Gastrocnemius medialis (tissue), 4 donors: Measurements from ENCODE around the gene CADPS. TPM values are rescaled to one million over a fixed set of nuclear protein-coding genes. Genes with fewer than 3 reads are reported as not detected.

Experiments
- ATAC-seq, 2 donors: fragments of 150-250 bp; one replicate each; pipeline ENCODE4 v1.9.1; 2016
- DNase-seq, 2 donors: peaks; one replicate each; pipeline ENCODE4 v3.0.0-alpha.2; 2019
- H3K27ac ChIP-seq, 4 donors: fragments of 200-600 bp; sonication (generic); 1 replicate in 1 of 4; 2 replicates in 3 of 4; pipeline ENCODE4 v1.5.1; 2016 to 2018; ENCODE audit warnings: mild to moderate bottlenecking in 2 of 4, moderate library complexity in 1 of 4
- H3K27me3 ChIP-seq, 3 donors: fragments of 200-600 bp; sonication (generic) in 2 of 3; 1 replicate in 1 of 3; 2 replicates in 2 of 3; pipeline versions ENCODE4 v1.5.1 to v1.6.0; 2016 to 2019; ENCODE audit warnings: mild to moderate bottlenecking in 1 of 3, moderate library complexity in 1 of 3
- H3K36me3 ChIP-seq, 2 donors: fragments of 200-600 bp; sonication (generic) in 1 of 2; one replicate each; pipeline ENCODE4 v1.5.1; 2017 to 2018
- H3K4me1 ChIP-seq, 2 donors: fragments of 200-600 bp; sonication (generic) in 1 of 2; one replicate each; pipeline ENCODE4 v1.5.1; 2016 to 2017; ENCODE audit warnings: mild to moderate bottlenecking in 2 of 2
- H3K4me3 ChIP-seq, 4 donors: fragments of 200-600 bp; sonication (generic) in 3 of 4; 1 replicate in 1 of 4; 2 replicates in 3 of 4; pipeline ENCODE4 v1.5.1; 2016 to 2019; ENCODE audit warnings: mild to moderate bottlenecking in 2 of 4
- H3K9me3 ChIP-seq, 3 donors: fragments of 200-600 bp; sonication (generic) in 2 of 3; 1 replicate in 1 of 3; 2 replicates in 2 of 3; pipeline ENCODE4 v1.5.1; 2016 to 2019
- CTCF ChIP-seq, 5 experiments: fragments of 450-650 bp in 3 of 5; fragments of 200-600 bp in 2 of 5; sonication (generic) in 2 of 5; IDR thresholded peaks in 4 of 5; conservative IDR thresholded peaks in 1 of 5; 1 replicate in 4 of 5; 2 replicates in 1 of 5; pipeline ENCODE4 v1.5.1; 2016 to 2019; ENCODE audit warnings: antibody characterized with exemption in 5 of 5, mild to moderate bottlenecking in 3 of 5, moderate library complexity in 3 of 5
- POLR2A ChIP-seq, 2 donors: fragments of 450-650 bp; IDR thresholded peaks; one replicate each; pipeline ENCODE4 v1.6.1; 2017; ENCODE audit warnings: antibody characterized with exemption in 2 of 2, mild to moderate bottlenecking in 2 of 2, moderate library complexity in 2 of 2
- in situ Hi-C, 4 donors: fragments of 200-750 bp; cut with MboI; loops; one replicate each; pipeline versions ENCODE4 v1.15.0 to v1.8.0; 2017; ENCODE audit warnings: low sequenced_read_pairs in 4 of 4
- intact Hi-C: fragments of 100-400 bp; cut with DNase I; formaldehyde crosslinking; loops from one replicate; pipeline ENCODE4 v1.15.1; 2023; ENCODE audit warnings: low total_unique reads
- total RNA-seq, 4 donors: library from RNA; depleted of rRNA; stranded (reverse); fragments of >200 nt; gene quantifications; one replicate each; pipeline versions ENCODE4 v1.1.0 to v1.2.3, GENCODE V29; 2016

CADPS gene
- total RNA-seq, 4 donors from 2014 or later: 2.1 TPM; not detected in 3

GRCh38 chr3:62718011-62718410, 157.2 kb downstream of the CADPS start:
- Histone ChIP-seq H3K4me3 (no peak overlapping the region), H3K36me3 (no peaks in the 10 kb centered on the region), H3K9me3 (no peaks in the 10 kb centered on the region), H3K4me1 (no peaks in the 10 kb centered on the region), H3K27me3 (no peaks in the 10 kb centered on the region), H3K27ac (no peak overlapping the region)
- ATAC-seq (no peak), DNase-seq (no peak)
- in situ Hi-C loops (no loop called here), intact Hi-C loops (no loop called here)
- TF ChIP-seq POLR2A (IDR thresholded peaks at IDR 0.05): no peak

GRCh38 chr3:62712746-62713145, 162.5 kb downstream of the CADPS start:
- H3K36me3 ChIP-seq: no peaks in the 10 kb centered on the region
- no peaks in the 10 kb centered on the region for H3K9me3 ChIP-seq
- no peak overlapping the region for H3K4me3 ChIP-seq
- DNase-seq (no peak), ATAC-seq (no peak)
- intact Hi-C loops (no loop called here), in situ Hi-C loops (no loop called here)
- no peaks in the 10 kb centered on the region for H3K27me3 ChIP-seq
- H3K4me1 ChIP-seq: no peaks in the 10 kb centered on the region
- no peak overlapping the region for H3K27ac ChIP-seq
- TF ChIP-seq CTCF (IDR thresholded peaks at IDR 0.05 in 4 of 5, conservative IDR thresholded peaks at IDR 0.05 in 1 of 5): no peak
- no peak for TF ChIP-seq POLR2A (IDR thresholded peaks at IDR 0.05)

GRCh38 chr3:62710751-62711150, 164.5 kb downstream of the CADPS start:
- Histone ChIP-seq H3K36me3 (no peaks in the 10 kb centered on the region), H3K27ac (no peak overlapping the region), H3K27me3 (no peaks in the 10 kb centered on the region), H3K4me3 (no peak overlapping the region), H3K4me1 (no peaks in the 10 kb centered on the region), H3K9me3 (no peaks in the 10 kb centered on the region)
- intact Hi-C loops (no loop called here), in situ Hi-C loops (no loop called here)
- ATAC-seq (no peak), DNase-seq (no peak)
- TF ChIP-seq POLR2A (IDR thresholded peaks at IDR 0.05) (no peak), CTCF (IDR thresholded peaks at IDR 0.05 in 4 of 5, conservative IDR thresholded peaks at IDR 0.05 in 1 of 5) (no peak)

- DNase-seq: no peak
- H3K27ac ChIP-seq: no peak overlapping the region
- in situ Hi-C loops: no loop called here
- H3K4me1 ChIP-seq: no peaks in the 10 kb centered on the region
- no peak for ATAC-seq
- no peak overlapping the region for H3K4me3 ChIP-seq
- no peaks in the 10 kb centered on the region for H3K36me3 ChIP-seq
- intact Hi-C loops: no loop called here
- no peaks in the 10 kb centered on the region for H3K27me3 ChIP-seq
- no peaks in the 10 kb centered on the region for H3K9me3 ChIP-seq
- TF ChIP-seq POLR2A (IDR thresholded peaks at IDR 0.05) (no peak), CTCF (IDR thresholded peaks at IDR 0.05 in 4 of 5, conservative IDR thresholded peaks at IDR 0.05 in 1 of 5) (no peak)
Measured at GRCh38 chr3:62708638-62709373, 166.4 kb downstream of the CADPS start.

GRCh38 chr3:62705721-62706120, 169.5 kb downstream of the CADPS start:
- no peaks in the 10 kb centered on the region for H3K27me3 ChIP-seq
- ATAC-seq (no peak), DNase-seq (no peak)
- intact Hi-C loops: no loop called here
- TF ChIP-seq POLR2A (IDR thresholded peaks at IDR 0.05) (no peak), CTCF (IDR thresholded peaks at IDR 0.05 in 4 of 5, conservative IDR thresholded peaks at IDR 0.05 in 1 of 5) (no peak)
- no peak overlapping the region for H3K4me3 ChIP-seq
- in situ Hi-C loops: no loop called here
- no peaks in the 10 kb centered on the region for H3K9me3 ChIP-seq
- H3K27ac ChIP-seq: no peak overlapping the region
- H3K4me1 ChIP-seq: no peaks in the 10 kb centered on the region
- no peaks in the 10 kb centered on the region for H3K36me3 ChIP-seq
